Measurements from ENCODE around the gene CEP112.

DNA sequence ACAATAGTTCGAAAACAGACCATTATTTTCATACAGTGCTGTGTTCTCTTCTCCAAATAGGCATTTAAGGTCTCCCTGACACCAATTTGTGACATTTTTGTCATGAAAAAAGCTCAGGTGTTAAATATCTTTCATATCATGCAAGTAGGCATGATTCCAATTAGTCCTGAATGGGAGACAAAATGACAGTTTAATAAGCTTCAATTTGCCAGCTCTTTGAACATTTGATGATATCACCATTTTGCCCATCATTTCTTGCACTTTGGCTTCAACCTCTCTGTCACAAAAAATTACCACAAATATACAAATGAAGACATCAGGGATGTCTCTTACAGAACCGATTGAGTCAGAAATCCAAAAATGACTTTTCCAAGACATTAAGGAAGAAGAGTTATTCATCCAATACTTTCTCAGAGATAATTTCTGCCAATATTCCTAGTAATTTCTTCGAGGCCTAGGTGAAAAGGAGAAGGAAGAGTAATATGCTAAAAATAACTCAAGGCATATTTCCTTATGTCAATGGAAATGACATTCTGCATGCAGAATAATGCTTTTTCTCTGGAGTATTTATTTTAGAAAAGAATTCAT, 298.1 kb downstream of the CEP112 start:
- TF ChIP-seq FOXK1 (CRISPR knock-in tag; IDR thresholded peaks at IDR 0.05; ENCODE audit: borderline replicate concordance), result no peak
- no peak for TF ChIP-seq PTBP1 (IDR thresholded peaks at IDR 0.05; ENCODE audit: low read depth, low read length)
- TF ChIP-seq, protein P1, sequence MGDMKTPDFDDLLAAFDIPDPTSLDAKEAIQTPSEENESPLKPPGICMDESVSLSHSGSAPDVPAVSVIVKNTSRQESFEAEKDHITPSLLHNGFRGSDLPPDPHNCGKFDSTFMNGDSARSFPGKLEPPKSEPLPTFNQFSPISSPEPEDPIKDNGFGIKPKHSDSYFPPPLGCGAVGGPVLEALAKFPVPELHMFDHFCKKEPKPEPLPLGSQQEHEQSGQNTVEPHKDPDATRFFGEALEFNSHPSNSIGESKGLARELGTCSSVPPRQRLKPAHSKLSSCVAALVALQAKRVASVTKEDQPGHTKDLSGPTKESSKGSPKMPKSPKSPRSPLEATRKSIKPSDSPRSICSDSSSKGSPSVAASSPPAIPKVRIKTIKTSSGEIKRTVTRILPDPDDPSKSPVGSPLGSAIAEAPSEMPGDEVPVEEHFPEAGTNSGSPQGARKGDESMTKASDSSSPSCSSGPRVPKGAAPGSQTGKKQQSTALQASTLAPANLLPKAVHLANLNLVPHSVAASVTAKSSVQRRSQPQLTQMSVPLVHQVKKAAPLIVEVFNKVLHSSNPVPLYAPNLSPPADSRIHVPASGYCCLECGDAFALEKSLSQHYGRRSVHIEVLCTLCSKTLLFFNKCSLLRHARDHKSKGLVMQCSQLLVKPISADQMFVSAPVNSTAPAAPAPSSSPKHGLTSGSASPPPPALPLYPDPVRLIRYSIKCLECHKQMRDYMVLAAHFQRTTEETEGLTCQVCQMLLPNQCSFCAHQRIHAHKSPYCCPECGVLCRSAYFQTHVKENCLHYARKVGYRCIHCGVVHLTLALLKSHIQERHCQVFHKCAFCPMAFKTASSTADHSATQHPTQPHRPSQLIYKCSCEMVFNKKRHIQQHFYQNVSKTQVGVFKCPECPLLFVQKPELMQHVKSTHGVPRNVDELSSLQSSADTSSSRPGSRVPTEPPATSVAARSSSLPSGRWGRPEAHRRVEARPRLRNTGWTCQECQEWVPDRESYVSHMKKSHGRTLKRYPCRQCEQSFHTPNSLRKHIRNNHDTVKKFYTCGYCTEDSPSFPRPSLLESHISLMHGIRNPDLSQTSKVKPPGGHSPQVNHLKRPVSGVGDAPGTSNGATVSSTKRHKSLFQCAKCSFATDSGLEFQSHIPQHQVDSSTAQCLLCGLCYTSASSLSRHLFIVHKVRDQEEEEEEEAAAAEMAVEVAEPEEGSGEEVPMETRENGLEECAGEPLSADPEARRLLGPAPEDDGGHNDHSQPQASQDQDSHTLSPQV (IDR thresholded peaks at IDR 0.05), result no peak
- no peak for TF ChIP-seq RCOR1 (IDR thresholded peaks at IDR 0.05; ENCODE audit: borderline replicate concordance in 1 of 2, low read depth in 2 of 2, low read length in 2 of 2)
- TF ChIP-seq, protein P2, sequence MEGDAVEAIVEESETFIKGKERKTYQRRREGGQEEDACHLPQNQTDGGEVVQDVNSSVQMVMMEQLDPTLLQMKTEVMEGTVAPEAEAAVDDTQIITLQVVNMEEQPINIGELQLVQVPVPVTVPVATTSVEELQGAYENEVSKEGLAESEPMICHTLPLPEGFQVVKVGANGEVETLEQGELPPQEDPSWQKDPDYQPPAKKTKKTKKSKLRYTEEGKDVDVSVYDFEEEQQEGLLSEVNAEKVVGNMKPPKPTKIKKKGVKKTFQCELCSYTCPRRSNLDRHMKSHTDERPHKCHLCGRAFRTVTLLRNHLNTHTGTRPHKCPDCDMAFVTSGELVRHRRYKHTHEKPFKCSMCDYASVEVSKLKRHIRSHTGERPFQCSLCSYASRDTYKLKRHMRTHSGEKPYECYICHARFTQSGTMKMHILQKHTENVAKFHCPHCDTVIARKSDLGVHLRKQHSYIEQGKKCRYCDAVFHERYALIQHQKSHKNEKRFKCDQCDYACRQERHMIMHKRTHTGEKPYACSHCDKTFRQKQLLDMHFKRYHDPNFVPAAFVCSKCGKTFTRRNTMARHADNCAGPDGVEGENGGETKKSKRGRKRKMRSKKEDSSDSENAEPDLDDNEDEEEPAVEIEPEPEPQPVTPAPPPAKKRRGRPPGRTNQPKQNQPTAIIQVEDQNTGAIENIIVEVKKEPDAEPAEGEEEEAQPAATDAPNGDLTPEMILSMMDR (IDR thresholded peaks at IDR 0.05 in 2 of 3, conservative IDR thresholded peaks at IDR 0.05 in 1 of 3; ENCODE audit: insufficient read depth in 2 of 3, low read depth in 1 of 3, low read length in 3 of 3), result no peak
- TF ChIP-seq JUND (IDR thresholded peaks at IDR 0.05; ENCODE audit: borderline replicate concordance, low read depth, low read length), result no peak
- TF ChIP-seq JUND (tag; IDR thresholded peaks at IDR 0.05; ENCODE audit: borderline replicate concordance, low read depth, low read length), result no peak
